IMR-90 (cell line): ENCODE data around the gene SIM2. TPM values are rescaled to one million over a fixed set of nuclear protein-coding genes. Genes with fewer than 3 reads are reported as not detected.

ENCODE experiments used
- ATAC-seq: fragments of 200-7000 bp; cut with Tn5 transposase; 2 replicates; pipeline ENCODE4 v1.9.1; 2020; ENCODE audit warnings: low read depth, mild to moderate bottlenecking, moderate library complexity
- BruUV-seq: library from RNA; stranded (reverse); fragments of 400-500 nt; replicated peaks from 2 replicates; lab custom pipeline; 2021; lab: Mats Ljungman, UMichigan
- CTCF ChIA-PET: fragments of 300-600 bp; formaldehyde crosslinking; extraction: SDS; loops from one replicate; lab custom pipeline; 2021; ENCODE audit warnings: antibody characterized with exemption; lab: Yijun Ruan, JAX
- POLR2A ChIA-PET: fragments of 300-600 bp; sonication (Branson Sonifier 250); formaldehyde crosslinking; loops from one replicate; lab custom pipeline; 2022; ENCODE audit warnings: antibody characterized with exemption; ENCODE audit not compliant: unreplicated experiment; lab: Charles Lee
- DNase-seq: peaks from one replicate; pipeline ENCODE4 v3.0.0; 2013
- H2AFZ ChIP-seq: replicated peaks from 2 replicates; pipeline ENCODE3; 2013; ENCODE audit warnings: low read length, mild to moderate bottlenecking; ENCODE audit not compliant: poor library complexity
- H2AK5ac ChIP-seq: 2 replicates; pipeline ENCODE4 v1.6.1; 2013; ENCODE audit warnings: low read depth, low read length, inconsistent platforms
- H2AK9ac ChIP-seq: replicated peaks from 2 replicates; pipeline ENCODE3; 2013; ENCODE audit warnings: mild to moderate bottlenecking, low read depth, low read length, moderate library complexity; ENCODE audit not compliant: poor library complexity
- H2BK120ac ChIP-seq: 2 replicates; pipeline ENCODE4 v1.6.1; 2013; ENCODE audit warnings: low read depth, low read length, inconsistent platforms
- H2BK15ac ChIP-seq: 3 replicates; pipeline ENCODE4 v1.6.1; 2013; ENCODE audit warnings: low read depth, low read length, inconsistent platforms
- H2BK20ac ChIP-seq: 2 replicates; pipeline ENCODE4 v1.6.1; 2013; ENCODE audit warnings: low read depth, mild to moderate bottlenecking, inconsistent platforms, low read length, moderate library complexity
- H2BK5ac ChIP-seq: 2 replicates; pipeline ENCODE4 v1.6.1; 2013; ENCODE audit warnings: mild to moderate bottlenecking, low read depth, low read length, inconsistent platforms; ENCODE audit not compliant: poor library complexity, severe bottlenecking
- H3K14ac ChIP-seq: replicated peaks from 2 replicates; pipeline ENCODE4 v1.6.1; 2013; ENCODE audit warnings: low read depth, low read length, inconsistent platforms
- H3K18ac ChIP-seq: 2 replicates; pipeline ENCODE4 v1.6.1; 2013; ENCODE audit warnings: low read depth, low read length, control low read depth
- H3K23ac ChIP-seq: 2 replicates; pipeline ENCODE4 v1.6.1; 2013; ENCODE audit warnings: low read depth, low read length, inconsistent platforms
- H3K27ac ChIP-seq: 2 replicates; pipeline ENCODE4 v1.5.1; 2013; ENCODE audit warnings: mild to moderate bottlenecking, control low read depth, low read length; ENCODE audit not compliant: insufficient read depth
- H3K27me3 ChIP-seq: 2 replicates; pipeline ENCODE4 v1.6.1; 2013; ENCODE audit warnings: low read length; ENCODE audit not compliant: control insufficient read depth, insufficient read depth
- H3K36me3 ChIP-seq: 2 replicates; pipeline ENCODE4 v1.6.1; 2013; ENCODE audit warnings: low read length, mixed read lengths; ENCODE audit not compliant: control insufficient read depth, insufficient read depth
- H3K4ac ChIP-seq: 2 replicates; pipeline ENCODE4 v1.6.1; 2013; ENCODE audit warnings: low read depth, low read length, inconsistent platforms
- H3K4me1 ChIP-seq: 2 replicates; pipeline ENCODE4 v1.6.1; 2013; ENCODE audit warnings: low read length, mixed read lengths; ENCODE audit not compliant: control insufficient read depth, insufficient read depth
- H3K4me2 ChIP-seq: 2 replicates; pipeline ENCODE4 v1.6.1; 2013; ENCODE audit warnings: low read depth, mild to moderate bottlenecking, control low read depth, low read length, moderate library complexity
- H3K4me3 ChIP-seq: 2 replicates; pipeline ENCODE4 v1.5.1; 2013; ENCODE audit warnings: low read depth, mild to moderate bottlenecking, control low read depth, low read length, moderate library complexity; ENCODE audit not compliant: insufficient read depth
- H3K56ac ChIP-seq: 2 replicates; pipeline ENCODE4 v1.6.1; 2013; ENCODE audit warnings: low read length, inconsistent platforms; ENCODE audit not compliant: insufficient read depth; ENCODE audit errors: extremely low read depth
- H3K79me1 ChIP-seq, 2 experiments: 2 replicates each; pipeline ENCODE4 v1.6.1; 2013; ENCODE audit warnings: low read length in 2 of 2, inconsistent platforms in 1 of 2, low read depth in 1 of 2
- H3K9ac ChIP-seq: 2 replicates; pipeline ENCODE4 v1.6.1; 2013; ENCODE audit warnings: low read depth, low read length, control low read depth
- H3K9me1 ChIP-seq: 2 replicates; pipeline ENCODE4 v1.6.1; 2013; ENCODE audit warnings: low read length, inconsistent platforms; ENCODE audit not compliant: insufficient read depth
- H3K9me3 ChIP-seq: 2 replicates; pipeline ENCODE4 v1.6.1; 2013; ENCODE audit warnings: low read length; ENCODE audit not compliant: control insufficient read depth, insufficient read depth
- H4K20me1 ChIP-seq: 2 replicates; pipeline ENCODE4 v1.6.1; 2013; ENCODE audit warnings: low read length, inconsistent platforms; ENCODE audit not compliant: insufficient read depth
- H4K5ac ChIP-seq: 2 replicates; pipeline ENCODE4 v1.6.1; 2013; ENCODE audit warnings: mild to moderate bottlenecking, low read depth, low read length, control low read depth
- H4K8ac ChIP-seq, 2 experiments: 2 replicates each; pipeline ENCODE4 v1.6.1; 2013; ENCODE audit warnings: low read depth in 2 of 2, low read length in 2 of 2, control low read depth in 1 of 2, inconsistent platforms in 1 of 2
- H4K91ac ChIP-seq: 2 replicates; pipeline ENCODE4 v1.6.1; 2013; ENCODE audit warnings: low read depth, low read length, inconsistent platforms; ENCODE audit not compliant: insufficient read depth
- BHLHE40 ChIP-seq: fragments of 150-350 bp; IDR thresholded peaks from 2 replicates; pipeline ENCODE4 v1.6.1; 2016; ENCODE audit warnings: mild to moderate bottlenecking, low read depth, low read length
- CEBPB ChIP-seq: IDR thresholded peaks from 2 replicates; pipeline ENCODE4 v1.6.1; 2012; ENCODE audit warnings: low read depth, low read length, improper control_type of control experiment
- CHD1 ChIP-seq: IDR thresholded peaks from 2 replicates; pipeline ENCODE4 v1.6.1; 2012; ENCODE audit warnings: low read depth, low read length, improper control_type of control experiment
- FOS ChIP-seq: fragments of 150-350 bp; IDR thresholded peaks from 2 replicates; pipeline ENCODE4 v1.6.1; 2016; ENCODE audit warnings: low read depth, low read length
- MAFK ChIP-seq: IDR thresholded peaks from 2 replicates; pipeline ENCODE4 v1.6.1; 2012; ENCODE audit warnings: low read depth, low read length, improper control_type of control experiment
- MAZ ChIP-seq: IDR thresholded peaks from 2 replicates; pipeline ENCODE4 v1.6.1; 2012; ENCODE audit warnings: low read depth, mild to moderate bottlenecking, low read length, improper control_type of control experiment, moderate library complexity, borderline replicate concordance
- MXI1 ChIP-seq: IDR thresholded peaks from 2 replicates; pipeline ENCODE4 v1.6.1; 2012; ENCODE audit warnings: low read depth, mild to moderate bottlenecking, low read length, moderate library complexity, borderline replicate concordance
- NFE2L2 ChIP-seq: fragments of 150-350 bp; IDR thresholded peaks from 2 replicates; pipeline ENCODE4 v1.6.1; 2016; ENCODE audit warnings: low read depth, mild to moderate bottlenecking, low read length
- POLR2A ChIP-seq: IDR thresholded peaks from 2 replicates; pipeline ENCODE4 v1.6.1; 2012; ENCODE audit warnings: mild to moderate bottlenecking, low read depth, low read length
- RAD21 ChIP-seq: IDR thresholded peaks from 2 replicates; pipeline ENCODE4 v1.6.1; 2012; ENCODE audit warnings: low read length, improper control_type of control experiment
- RCOR1 ChIP-seq: IDR thresholded peaks from 2 replicates; pipeline ENCODE4 v1.6.1; 2012; ENCODE audit warnings: mild to moderate bottlenecking, low read length, improper control_type of control experiment; ENCODE audit not compliant: insufficient replicate concordance
- RFX5 ChIP-seq: IDR thresholded peaks from 2 replicates; pipeline ENCODE4 v1.8.0; 2012; ENCODE audit warnings: low read depth, mild to moderate bottlenecking, low read length, moderate library complexity
- SMC3 ChIP-seq: fragments of 150-350 bp; IDR thresholded peaks from 2 replicates; pipeline ENCODE4 v1.6.1; 2016; ENCODE audit warnings: low read depth, mild to moderate bottlenecking, antibody characterized with exemption, low read length, moderate library complexity
- WGBS, 2 experiments: methylation state at CpG; one replicate each; pipeline versions ENCODE4 v1.1.5 to v1.1.7; 2013; ENCODE audit warnings: missing lambda C conversion rate in 2 of 2; ENCODE audit not compliant: insufficient read length in 1 of 2; ENCODE audit errors: extremely low coverage in 2 of 2; 5-methylcytosine and 5-hydroxymethylcytosine counted together
- dilution Hi-C: fragments of 300-500 bp; cut with HindIII; formaldehyde crosslinking; loops from one replicate; pipeline ENCODE4 v1.14.3; 2018; ENCODE audit warnings: low sequenced_read_pairs; ENCODE audit not compliant: unreplicated experiment
- in situ Hi-C: fragments of 300-500 bp; cut with MboI; formaldehyde crosslinking; loops from 3 replicates; pipeline ENCODE4 v1.14.3; 2019; ENCODE audit warnings: low sequenced_read_pairs, inconsistent platforms, mixed read lengths
- intact Hi-C: fragments of 100-400 bp; cut with micrococcal nuclease; formaldehyde crosslinking; loops from 2 replicates; pipeline ENCODE4 v1.10.0; 2022
- polyA plus RNA-seq, 3 experiments: library from polyadenylated mRNA; depleted of rRNA; stranded (reverse); fragments of >200 nt; gene quantifications; 2 replicates each; pipeline ENCODE4 v1.2.3, GENCODE V29; 2012; ENCODE audit warnings: low replicate concordance in 1 of 3
- total RNA-seq: library from RNA; depleted of rRNA; stranded (reverse); fragments of >200 nt; gene quantifications from 2 replicates; pipeline ENCODE4 v1.2.3, GENCODE V29; 2012
- TF ChIP-seq, protein P1 (sequence below): fragments of 150-350 bp; IDR thresholded peaks from 2 replicates; pipeline ENCODE4 v1.6.1; 2017; ENCODE audit warnings: mild to moderate bottlenecking, antibody characterized with exemption, low read length, low read depth
- TF ChIP-seq, protein P2 (sequence below): conservative IDR thresholded peaks from 2 replicates; pipeline ENCODE4 v1.5.1; 2012; ENCODE audit warnings: mild to moderate bottlenecking, low read depth, low read length, improper control_type of control experiment
- TF ChIP-seq, protein P3 (sequence below): fragments of 150-350 bp; IDR thresholded peaks from 2 replicates; pipeline ENCODE4 v1.6.1; 2016; ENCODE audit warnings: low read depth, mild to moderate bottlenecking, low read length, moderate library complexity, borderline replicate concordance

The SIM2 gene
- total and polyA plus RNA-seq, 2 of the 4 experiments (the other 2 are of a cell fraction) = 2.2 to 7.5 TPM

DNA sequence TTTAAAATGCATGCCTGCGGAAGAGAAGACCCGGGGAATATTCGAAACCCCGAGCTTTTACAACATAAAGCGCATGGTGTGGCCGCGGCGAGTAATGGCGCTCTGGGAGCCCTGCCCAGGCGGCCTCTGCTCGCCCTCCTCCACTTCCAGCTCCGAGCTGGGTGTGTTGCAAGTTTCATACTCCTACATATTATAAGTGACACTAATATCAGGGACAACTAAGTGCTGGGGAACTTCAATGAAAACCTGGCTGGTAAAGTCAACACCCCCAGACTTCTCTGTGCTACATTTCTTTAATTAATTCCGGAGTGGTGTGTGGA is 11.8 kb downstream of the SIM2 start:
- H2BK120ac ChIP-seq = no peak overlapping the region
- no peak overlapping the region for H2AK5ac ChIP-seq
- no peaks in the 10 kb centered on the region; the same call in 1 of the 2 replicates for H3K4me1 ChIP-seq
- TF ChIP-seq BHLHE40 (no peak), MXI1 (no peak), RAD21 (no peak), RFX5 (no peak), CEBPB (no peak), CHD1 (no peak), FOS (no peak), POLR2A (no peak), NFE2L2 (no peak), RCOR1 (no peak), SMC3 (no peak), MAFK (no peak), MAZ (no peak)
- TF ChIP-seq, protein P1, sequence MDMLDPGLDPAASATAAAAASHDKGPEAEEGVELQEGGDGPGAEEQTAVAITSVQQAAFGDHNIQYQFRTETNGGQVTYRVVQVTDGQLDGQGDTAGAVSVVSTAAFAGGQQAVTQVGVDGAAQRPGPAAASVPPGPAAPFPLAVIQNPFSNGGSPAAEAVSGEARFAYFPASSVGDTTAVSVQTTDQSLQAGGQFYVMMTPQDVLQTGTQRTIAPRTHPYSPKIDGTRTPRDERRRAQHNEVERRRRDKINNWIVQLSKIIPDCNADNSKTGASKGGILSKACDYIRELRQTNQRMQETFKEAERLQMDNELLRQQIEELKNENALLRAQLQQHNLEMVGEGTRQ = no peak
- TF ChIP-seq, protein P2, sequence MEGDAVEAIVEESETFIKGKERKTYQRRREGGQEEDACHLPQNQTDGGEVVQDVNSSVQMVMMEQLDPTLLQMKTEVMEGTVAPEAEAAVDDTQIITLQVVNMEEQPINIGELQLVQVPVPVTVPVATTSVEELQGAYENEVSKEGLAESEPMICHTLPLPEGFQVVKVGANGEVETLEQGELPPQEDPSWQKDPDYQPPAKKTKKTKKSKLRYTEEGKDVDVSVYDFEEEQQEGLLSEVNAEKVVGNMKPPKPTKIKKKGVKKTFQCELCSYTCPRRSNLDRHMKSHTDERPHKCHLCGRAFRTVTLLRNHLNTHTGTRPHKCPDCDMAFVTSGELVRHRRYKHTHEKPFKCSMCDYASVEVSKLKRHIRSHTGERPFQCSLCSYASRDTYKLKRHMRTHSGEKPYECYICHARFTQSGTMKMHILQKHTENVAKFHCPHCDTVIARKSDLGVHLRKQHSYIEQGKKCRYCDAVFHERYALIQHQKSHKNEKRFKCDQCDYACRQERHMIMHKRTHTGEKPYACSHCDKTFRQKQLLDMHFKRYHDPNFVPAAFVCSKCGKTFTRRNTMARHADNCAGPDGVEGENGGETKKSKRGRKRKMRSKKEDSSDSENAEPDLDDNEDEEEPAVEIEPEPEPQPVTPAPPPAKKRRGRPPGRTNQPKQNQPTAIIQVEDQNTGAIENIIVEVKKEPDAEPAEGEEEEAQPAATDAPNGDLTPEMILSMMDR = no peak
- TF ChIP-seq, protein P3, sequence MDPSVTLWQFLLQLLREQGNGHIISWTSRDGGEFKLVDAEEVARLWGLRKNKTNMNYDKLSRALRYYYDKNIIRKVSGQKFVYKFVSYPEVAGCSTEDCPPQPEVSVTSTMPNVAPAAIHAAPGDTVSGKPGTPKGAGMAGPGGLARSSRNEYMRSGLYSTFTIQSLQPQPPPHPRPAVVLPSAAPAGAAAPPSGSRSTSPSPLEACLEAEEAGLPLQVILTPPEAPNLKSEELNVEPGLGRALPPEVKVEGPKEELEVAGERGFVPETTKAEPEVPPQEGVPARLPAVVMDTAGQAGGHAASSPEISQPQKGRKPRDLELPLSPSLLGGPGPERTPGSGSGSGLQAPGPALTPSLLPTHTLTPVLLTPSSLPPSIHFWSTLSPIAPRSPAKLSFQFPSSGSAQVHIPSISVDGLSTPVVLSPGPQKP = no peak
- H3K14ac ChIP-seq = no peak overlapping the region
- no peak overlapping the region for H2AK9ac ChIP-seq
- H3K79me1 ChIP-seq = no peaks in the 10 kb centered on the region
- intact Hi-C loops = no loop called here
- H3K4me3 ChIP-seq = no peak overlapping the region
- no peak overlapping the region for H3K27ac ChIP-seq
- H2AFZ ChIP-seq = no peak overlapping the region
- H3K36me3 ChIP-seq = no peaks in the 10 kb centered on the region; the same call in 1 of the 2 replicates
- ChIA-PET POLR2A (no interaction called here), CTCF (interaction anchor here (0.6 to 1.4 kb wide), 3 partner anchors 8 to 143 kb away, joined by 3 to 7 read pairs (median 4); no protein-coding TSS in a partner anchor)
- no peak overlapping the region for H3K4ac ChIP-seq
- BruUV-seq = no TSS peak
- H4K8ac ChIP-seq = no peak overlapping the region
- no peak overlapping the region for H3K4me2 ChIP-seq
- no peak overlapping the region for H3K9ac ChIP-seq
- DNase-seq = no peak
- H3K27me3 ChIP-seq = peaks cover 75% of the 10 kb centered on the region
- H2BK20ac ChIP-seq = no peak overlapping the region
- H3K56ac ChIP-seq = no peak overlapping the region
- in situ Hi-C loops = no loop called here
- no peaks in the 10 kb centered on the region for H3K9me1 ChIP-seq
- 0 out of 2 replicates have a peak overlapping the region, but pooled peaks have one; percentile 2 for H3K23ac ChIP-seq
- WGBS, 2 experiments = no CpG with 5 or more reads among the region's 13 CpGs
- no peak overlapping the region for H3K18ac ChIP-seq
- peaks cover 18% of the 10 kb centered on the region for H4K20me1 ChIP-seq
- ATAC-seq = peak; percentile 30; the same call in 1 of the 2 replicates
- no peaks in the 10 kb centered on the region; the same call in 1 of the 2 replicates for H3K9me3 ChIP-seq
- H2BK5ac ChIP-seq = no peak overlapping the region
- H4K91ac ChIP-seq = no peak overlapping the region
- no peak overlapping the region for H2BK15ac ChIP-seq
- dilution Hi-C loops = no loop called here
- H4K5ac ChIP-seq = no peak overlapping the region
